ENCODE data around the gene GIT2. TPM values are rescaled to one million over a fixed set of nuclear protein-coding genes. Genes with fewer than 3 reads are reported as not detected.

GIT2 gene
- total and polyA plus RNA-seq, 2 experiments from 2014 or later = 15.8 to 20.9 TPM

GRCh38 chr12:110042264-110042663, 46.1 kb upstream of the GIT2 start:
- ATAC-seq = no peak
- H3K36me3 ChIP-seq (ENCODE audit: insufficient read depth) = no peaks in the 10 kb centered on the region; the same call in 1 of the 2 replicates

More at GRCh38 chr12:110042264-110042663, 46.1 kb upstream of the GIT2 start:
- Mint-ChIP-seq H3K27ac (no peak overlapping the region), H3K27me3 (ENCODE audit: insufficient read depth, low read depth, poor library complexity) (no peaks in the 10 kb centered on the region), H3K36me3 (ENCODE audit: low read depth) (peaks cover 4% of the 10 kb centered on the region), H3K9me3 (no peaks in the 10 kb centered on the region), H3K4me1 (peaks cover 21% of the 10 kb centered on the region), H3K4me3 (no peak overlapping the region)
- Histone ChIP-seq H3K27ac (ENCODE audit: low read depth) (no peak overlapping the region), H4K20me1 (replicated peaks; ENCODE audit: insufficient read depth) (peaks cover 10% of the 10 kb centered on the region), H3F3A (replicated peaks; ENCODE audit: low read depth) (no peaks in the 10 kb centered on the region), H3K4me1 (ENCODE audit: insufficient read depth) (peaks cover 7% of the 10 kb centered on the region; the same call in 1 of the 2 replicates), H3K27me3 (ENCODE audit: insufficient read depth) (no peaks in the 10 kb centered on the region), H3K79me2 (replicated peaks; ENCODE audit: insufficient read depth) (peaks cover 23% of the 10 kb centered on the region), H3K9me2 (ENCODE audit: insufficient read depth) (no peaks in the 10 kb centered on the region), H3K4me3 (no peak overlapping the region), H2AFZ (no peak overlapping the region), H3K4me2 (no peak overlapping the region)
- TF ChIP-seq CREB1 (CRISPR knock-in tag; IDR thresholded peaks at IDR 0.05; ENCODE audit: low read depth) = no peak
- TF ChIP-seq STAT1 (IDR thresholded peaks at IDR 0.05; ENCODE audit: unreplicated experiment) = no peak
- no peak for TF ChIP-seq ZNF462 (CRISPR knock-in tag; IDR thresholded peaks at IDR 0.05)
- TF ChIP-seq, protein P1, sequence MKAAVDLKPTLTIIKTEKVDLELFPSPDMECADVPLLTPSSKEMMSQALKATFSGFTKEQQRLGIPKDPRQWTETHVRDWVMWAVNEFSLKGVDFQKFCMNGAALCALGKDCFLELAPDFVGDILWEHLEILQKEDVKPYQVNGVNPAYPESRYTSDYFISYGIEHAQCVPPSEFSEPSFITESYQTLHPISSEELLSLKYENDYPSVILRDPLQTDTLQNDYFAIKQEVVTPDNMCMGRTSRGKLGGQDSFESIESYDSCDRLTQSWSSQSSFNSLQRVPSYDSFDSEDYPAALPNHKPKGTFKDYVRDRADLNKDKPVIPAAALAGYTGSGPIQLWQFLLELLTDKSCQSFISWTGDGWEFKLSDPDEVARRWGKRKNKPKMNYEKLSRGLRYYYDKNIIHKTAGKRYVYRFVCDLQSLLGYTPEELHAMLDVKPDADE (IDR thresholded peaks at IDR 0.05) = no peak
- TF ChIP-seq NANOG (IDR thresholded peaks at IDR 0.05; ENCODE audit: borderline replicate concordance) = no peak
- TF ChIP-seq EZH2 (IDR thresholded peaks at IDR 0.05; ENCODE audit: low read depth, unreplicated experiment) = no peak
- no peak for TF ChIP-seq EZH2phosphoT487 (IDR thresholded peaks at IDR 0.05; ENCODE audit: unreplicated experiment)
- no peak for TF ChIP-seq ZNF114 (CRISPR knock-in tag; IDR thresholded peaks at IDR 0.05)
- no peak for TF ChIP-seq JUNB (IDR thresholded peaks at IDR 0.05; ENCODE audit: unreplicated experiment)
- TF ChIP-seq CTCF (conservative IDR thresholded peaks at IDR 0.05; ENCODE audit: low read depth in 2 of 2) = no peak
- no peak for TF ChIP-seq REST (IDR thresholded peaks at IDR 0.05; ENCODE audit: unreplicated experiment)
- no peak for TF ChIP-seq ZNF331 (CRISPR knock-in tag; IDR thresholded peaks at IDR 0.05; ENCODE audit: low read depth)
- TF ChIP-seq POLR2AphosphoS5 (IDR thresholded peaks at IDR 0.05; ENCODE audit: low read depth) = no peak
- no peak for DNase-seq (ENCODE audit: low spot score)

Measured in GM23338 (cell line).